Motor neuron (in vitro differentiated cells): ENCODE results near the gene PCDH10. TPM values are rescaled to one million over a fixed set of nuclear protein-coding genes. Genes with fewer than 3 reads are reported as not detected.

ENCODE experiments used
- ATAC-seq, 8 experiments: fragments of 200-7000 bp; cut with Tn5 transposase; replicated peaks in 6 of 8; 2 replicates each; pipeline ENCODE4 v1.8.0; 2021; ENCODE audit warnings: mild to moderate bottlenecking in 8 of 8, moderate library complexity in 8 of 8
- H3K27ac ChIP-seq, 2 donors: fragments of 250-450 bp; sonication (Bioruptor Pico); 2 replicates each; pipeline ENCODE4 v1.9.0; 2021; ENCODE audit warnings: antibody characterized with exemption in 2 of 2, mild to moderate bottlenecking in 2 of 2, moderate library complexity in 1 of 2
- H3K4me1 ChIP-seq, 2 donors: fragments of 250-450 bp; sonication (Bioruptor Pico); replicated peaks in 1 of 2; 2 replicates each; pipeline ENCODE4 v1.6.1; 2021; ENCODE audit warnings: antibody characterized with exemption in 2 of 2, mild to moderate bottlenecking in 2 of 2, moderate library complexity in 1 of 2
- H3K4me3 ChIP-seq, 5 donors: fragments of 250-450 bp; sonication (Bioruptor Pico); 2 replicates each; pipeline ENCODE4 v1.9.0; 2021; ENCODE audit warnings: antibody characterized with exemption in 5 of 5, mild to moderate bottlenecking in 5 of 5, moderate library complexity in 4 of 5
- WGBS, 10 experiments: fragments of 450-650 bp; shearing (Covaris generic); methylation state at CpG; one replicate each; pipeline ENCODE4 v1.0.0; 2022; 5-methylcytosine and 5-hydroxymethylcytosine counted together
- in situ Hi-C, 9 experiments: fragments of 400-800 bp; cut with MboI; loops; one replicate each; pipeline ENCODE4 v1.15.0; 2021; ENCODE audit warnings: low sequenced_read_pairs in 9 of 9, low pct_unique_long_range_greater_than_20kb in 2 of 9; ENCODE audit not compliant: unreplicated experiment in 9 of 9
- total RNA-seq, 8 experiments: library from RNA; unstranded; fragments of 300-600 nt; gene quantifications; 2 replicates each; pipeline versions ENCODE4 v1.2.3 to v1.2.4, GENCODE V29; 2022

Gene PCDH10
- total RNA-seq: 10 to 100 TPM in 4 of 8 experiments, 1 to 10 TPM in 3, under 1 TPM in 1; 0.36 to 20.8 (median 10.8) TPM

- ATAC-seq: peak; percentile 73 to 91 (median 74)
- no peak within 1 kb of the TSS for H3K27ac ChIP-seq
- 0 to 4% (median 1%) methylated on average over 1 to 25 of the region's 38 CpGs for WGBS, 10 experiments
- in situ Hi-C loops: no loop called here
- H3K4me1 ChIP-seq: no peaks in the 10 kb centered on the region
- peak within 1 kb of the TSS; percentile 41 to 56 (median 49) for H3K4me3 ChIP-seq
Observed at GRCh38 chr4:133148690-133149363, at the start of gene PCDH10. Gene PCDH10, plus strand, starts transcription at chr4:133149294. Its CDS starts 847 bp downstream, at chr4:133150141.

GRCh38 chr4:133102043-133102442, 47.1 kb upstream of the PCDH10 start:
- Histone ChIP-seq H3K27ac (no peak overlapping the region), H3K4me1 (no peaks in the 10 kb centered on the region), H3K4me3 (no peak overlapping the region)
- 21 to 100% (median 64%) methylated on average over 2 to 6 of the region's 6 CpGs; no CpG with 5 or more reads in 1 of the 10 experiments for WGBS, 10 experiments
- peak in 1 of 8 experiments; percentile 53 for ATAC-seq
- in situ Hi-C loops: no loop called here

GRCh38 chr4:133102612-133103409, 46.3 kb upstream of the PCDH10 start:
- no peaks in the 10 kb centered on the region for H3K4me1 ChIP-seq
- no peak for ATAC-seq
- no peak overlapping the region for H3K27ac ChIP-seq
- WGBS, 10 experiments: 0 to 92% (median 70%) methylated on average over 2 to 4 of the region's 4 CpGs
- in situ Hi-C loops: no loop called here
- H3K4me3 ChIP-seq: no peak overlapping the region

- no peak overlapping the region for H3K27ac ChIP-seq
- H3K4me3 ChIP-seq: no peak overlapping the region
- in situ Hi-C loops: no loop called here
- no peaks in the 10 kb centered on the region for H3K4me1 ChIP-seq
- ATAC-seq: no peak
Observed at GRCh38 chr4:133112641-133113040, 36.5 kb upstream of the PCDH10 start.

- Histone ChIP-seq H3K4me1 (peaks cover 3 to 8% of the 10 kb centered on the region in 2 donors), H3K27ac (no peak overlapping the region), H3K4me3 (no peak overlapping the region)
- ATAC-seq: no peak
- WGBS, 10 experiments: 0 to 100% (median 32%) methylated on average over 1 of the region's 1 CpG; no CpG with 5 or more reads in 6 of the 10 experiments
- in situ Hi-C loops: no loop called here
Observed at GRCh38 chr4:133124746-133125145, 24.3 kb upstream of the PCDH10 start.

- in situ Hi-C loops: no loop called here
- H3K27ac ChIP-seq: no peak overlapping the region
- peaks cover 3 to 15% of the 10 kb centered on the region in 2 donors for H3K4me1 ChIP-seq
- 0 to 58% (median 12%) methylated on average over 2 to 3 of the region's 3 CpGs for WGBS, 10 experiments
- peak in 3 of 8 experiments; percentile 35 to 57 (median 38) for ATAC-seq
- H3K4me3 ChIP-seq: no peak overlapping the region
Observed at GRCh38 chr4:133127500-133127899, 21.6 kb upstream of the PCDH10 start.

- in situ Hi-C loops: no loop called here
- H3K4me1 ChIP-seq: peaks cover 3 to 15% of the 10 kb centered on the region in 2 donors
- no peak overlapping the region for H3K27ac ChIP-seq
- peak in 2 of 8 experiments; percentile 20 to 38 for ATAC-seq
- no peak overlapping the region for H3K4me3 ChIP-seq
Observed at GRCh38 chr4:133129237-133129636, 19.9 kb upstream of the PCDH10 start.

GRCh38 chr4:133130171-133130570, 18.9 kb upstream of the PCDH10 start:
- Histone ChIP-seq H3K4me3 (no peak overlapping the region), H3K4me1 (peaks cover 3 to 15% of the 10 kb centered on the region in 2 donors), H3K27ac (no peak overlapping the region)
- ATAC-seq: no peak
- in situ Hi-C loops: no loop called here
- 12 to 100% (median 95%) methylated on average over 1 to 2 of the region's 2 CpGs for WGBS, 10 experiments

- WGBS, 10 experiments: 0 to 80% (median 29%) methylated on average over 1 to 2 of the region's 2 CpGs; no CpG with 5 or more reads in 1 of the 10 experiments
- H3K4me1 ChIP-seq: peaks cover 3 to 11% of the 10 kb centered on the region in 2 donors
- in situ Hi-C loops: no loop called here
- ATAC-seq: peak in 3 of 8 experiments; percentile 28 to 82 (median 35)
- no peak overlapping the region for H3K4me3 ChIP-seq
- no peak overlapping the region for H3K27ac ChIP-seq
Observed at GRCh38 chr4:133131829-133132460, 17.1 kb upstream of the PCDH10 start.

- ATAC-seq: no peak
- in situ Hi-C loops: no loop called here
- 4 to 100% (median 85%) methylated on average over 1 to 3 of the region's 3 CpGs for WGBS, 10 experiments
- Histone ChIP-seq H3K4me1 (peaks cover 0 to 4% of the 10 kb centered on the region in 2 donors), H3K4me3 (no peak overlapping the region), H3K27ac (no peak overlapping the region)
Observed at GRCh38 chr4:133136833-133137232, 12.3 kb upstream of the PCDH10 start.

- no peak overlapping the region for H3K27ac ChIP-seq
- no peak for ATAC-seq
- WGBS, 10 experiments: 0 to 100% (median 76%) methylated on average over 1 of the region's 1 CpG
- no peaks in the 10 kb centered on the region for H3K4me1 ChIP-seq
- in situ Hi-C loops: no loop called here
- H3K4me3 ChIP-seq: no peak overlapping the region
Observed at GRCh38 chr4:133137571-133137970, 11.5 kb upstream of the PCDH10 start.

- 0 to 93% (median 49%) methylated on average over 1 to 3 of the region's 3 CpGs; no CpG with 5 or more reads in 1 of the 10 experiments for WGBS, 10 experiments
Observed at GRCh38 chr4:133143775-133144430, 5.2 kb upstream of the PCDH10 start.

GRCh38 chr4:133145241-133145640, 3.9 kb upstream of the PCDH10 start:
- no peak overlapping the region for H3K4me3 ChIP-seq
- no peak overlapping the region for H3K27ac ChIP-seq
- no peaks in the 10 kb centered on the region for H3K4me1 ChIP-seq
- in situ Hi-C loops: no loop called here
- no peak for ATAC-seq

More at GRCh38 chr4:133143775-133144430, 5.2 kb upstream of the PCDH10 start:
- in situ Hi-C loops: no loop called here
- Histone ChIP-seq H3K4me3 (no peak overlapping the region), H3K4me1 (no peaks in the 10 kb centered on the region), H3K27ac (no peak overlapping the region)
- ATAC-seq: no peak
